HEK293T (cell line): Measurements from ENCODE around the gene RARG.
A peak's percentile ranks its signal among the peaks of the same experiment; 100 is the strongest.

Source experiments
- CTCF ChIA-PET: fragments of 350-600 bp; formaldehyde crosslinking; extraction: SDS; loops from one replicate; lab custom pipeline; 2021; ENCODE audit warnings: antibody characterized with exemption, inconsistent platforms; lab: Yijun Ruan, JAX
- POLR2A ChIA-PET: fragments of 350-600 bp; formaldehyde crosslinking; extraction: SDS; loops from one replicate; lab custom pipeline; 2020; ENCODE audit warnings: antibody characterized with exemption, inconsistent platforms; lab: Yijun Ruan, JAX
- DNase-seq: peaks from one replicate; pipeline ENCODE4 v3.0.0; 2012; ENCODE audit warnings: mixed read lengths; ENCODE audit errors: extremely low spot score
- ARNT ChIP-seq: fragments of 450-650 bp; IDR thresholded peaks from 2 replicates; pipeline ENCODE4 v1.6.1; 2017; ENCODE audit warnings: mild to moderate bottlenecking
- BHLHE40 ChIP-seq: fragments of 450-650 bp; IDR thresholded peaks from 2 replicates; pipeline ENCODE4 v1.6.1; 2016; ENCODE audit warnings: mild to moderate bottlenecking, moderate library complexity, borderline replicate concordance
- CTBP1 ChIP-seq: fragments of 450-650 bp; IDR thresholded peaks from 2 replicates; pipeline ENCODE4 v1.6.1; 2016; ENCODE audit warnings: borderline replicate concordance
- ELF4 ChIP-seq: fragments of 450-650 bp; IDR thresholded peaks from 2 replicates; pipeline ENCODE4 v1.6.1; 2017; ENCODE audit warnings: antibody characterized with exemption
- FOXA1 ChIP-seq: fragments of 450-650 bp; IDR thresholded peaks from 2 replicates; pipeline ENCODE4 v1.6.1; 2016; ENCODE audit warnings: mild to moderate bottlenecking
- FOXK2 ChIP-seq: fragments of 450-650 bp; IDR thresholded peaks from 2 replicates; pipeline ENCODE4 v1.6.1; 2016; ENCODE audit warnings: mild to moderate bottlenecking
- FOXM1 ChIP-seq: fragments of 450-650 bp; IDR thresholded peaks from 2 replicates; pipeline ENCODE4 v1.6.1; 2017; ENCODE audit warnings: mild to moderate bottlenecking, borderline replicate concordance
- HDGF ChIP-seq: fragments of 450-650 bp; IDR thresholded peaks from 2 replicates; pipeline ENCODE4 v1.6.1; 2017; ENCODE audit warnings: antibody characterized with exemption, borderline replicate concordance
- L3MBTL2 ChIP-seq: fragments of 450-650 bp; conservative IDR thresholded peaks from 2 replicates; pipeline ENCODE4 v1.6.1; 2016; ENCODE audit warnings: mild to moderate bottlenecking
- LEF1 ChIP-seq: fragments of 450-650 bp; IDR thresholded peaks from 2 replicates; pipeline ENCODE4 v1.6.1; 2017; ENCODE audit warnings: mild to moderate bottlenecking, borderline replicate concordance
- NFRKB ChIP-seq: fragments of 450-650 bp; IDR thresholded peaks from 2 replicates; pipeline ENCODE4 v1.6.1; 2016; ENCODE audit warnings: mild to moderate bottlenecking, moderate library complexity
- PKNOX1 ChIP-seq: fragments of 450-650 bp; IDR thresholded peaks from 2 replicates; pipeline ENCODE4 v1.6.1; 2016
- SP1 ChIP-seq: fragments of 450-650 bp; IDR thresholded peaks from 2 replicates; pipeline ENCODE4 v1.6.1; 2017
- SUZ12 ChIP-seq: fragments of 450-650 bp; IDR thresholded peaks from 2 replicates; pipeline ENCODE4 v1.6.1; 2016; ENCODE audit warnings: mild to moderate bottlenecking
- TARDBP ChIP-seq: fragments of 450-650 bp; IDR thresholded peaks from 2 replicates; pipeline ENCODE4 v1.6.1; 2016
- ZNF384 ChIP-seq: fragments of 450-650 bp; IDR thresholded peaks from 2 replicates; pipeline ENCODE4 v1.6.1; 2016

RARG gene

GRCh38 chr12:53231921-53232645 lies at the start of gene RARG:
TSS of gene RARG (minus strand) at chr12:53232209. CDS start at chr12:53227545, 4,664 bp downstream.
- DNase-seq: no peak
- ChIA-PET CTCF (interaction anchor here (2.5 kb wide), 1 partner anchor 19 kb away, joined by 8 read pairs; no protein-coding TSS in a partner anchor), POLR2A (interaction anchor here (0.7 to 2.9 kb wide), 2 partner anchors 11 to 12 kb away, joined by 3 to 7 read pairs; no protein-coding TSS in a partner anchor)
- no peak for TF ChIP-seq SP1
- no peak for TF ChIP-seq BHLHE40
- no peak for TF ChIP-seq PKNOX1
- TF ChIP-seq SUZ12: no peak
- TF ChIP-seq FOXM1: peak; percentile 63; the same call in 1 of the 2 replicates
- TF ChIP-seq TARDBP: no peak
- no peak for TF ChIP-seq FOXA1
- peak; percentile 49; the same call in 1 of the 2 replicates for TF ChIP-seq L3MBTL2
- no peak for TF ChIP-seq FOXK2
- no peak for TF ChIP-seq NFRKB

- ChIA-PET POLR2A (interaction anchor here (0.8 to 3.2 kb wide), 3 partner anchors 12 to 41 kb away, joined by 3 to 15 read pairs (median 4); partner anchors contain the start of genes AAAS, ESPL1 and PFDN5), CTCF (interaction anchor here (0.9 to 1.1 kb wide), 2 partner anchors 66 to 68 kb away, joined by 3 read pairs; no protein-coding TSS in a partner anchor)
- TF ChIP-seq L3MBTL2 (no peak), BHLHE40 (no peak), CTBP1 (no peak), FOXM1 (no peak), FOXK2 (no peak), LEF1 (no peak), TARDBP (no peak), SP1 (no peak)
- no peak for DNase-seq
Measured at GRCh38 chr12:53279888-53280498, 48.0 kb upstream of the RARG start.

- CTCF ChIA-PET: interaction anchor here (0.8 to 1.1 kb wide), 3 partner anchors 21 to 68 kb away, joined by 3 read pairs; no protein-coding TSS in a partner anchor
- no peak for DNase-seq
- POLR2A ChIA-PET: interaction anchor here (1.0 to 3.2 kb wide), 3 partner anchors 11 to 42 kb away, joined by 3 to 15 read pairs (median 8); partner anchors contain the start of genes AAAS, ESPL1 and PFDN5
- no peak for TF ChIP-seq ARNT
- TF ChIP-seq L3MBTL2: no peak
- TF ChIP-seq SUZ12: no peak
- no peak for TF ChIP-seq HDGF
- TF ChIP-seq TARDBP: no peak
- TF ChIP-seq CTBP1: no peak
- TF ChIP-seq FOXM1: no peak
- no peak for TF ChIP-seq NFRKB
- TF ChIP-seq ZNF384: no peak
- no peak for TF ChIP-seq FOXK2
- TF ChIP-seq PKNOX1: no peak
- TF ChIP-seq BHLHE40: no peak
Measured at GRCh38 chr12:53279283-53279869, 47.4 kb upstream of the RARG start.

GRCh38 chr12:53277981-53278380 lies 46.0 kb upstream of the RARG start:
- POLR2A ChIA-PET: interaction anchor here (2.2 to 3.2 kb wide), 2 partner anchors 10 to 17 kb away, joined by 8 to 15 read pairs; partner anchors contain the start of genes ESPL1 and PFDN5
- CTCF ChIA-PET: interaction anchor here (0.6 to 1.5 kb wide), 3 partner anchors 10 to 104 kb away, joined by 3 to 5 read pairs (median 4); partner anchors contain the start of gene ESPL1

More at GRCh38 chr12:53277981-53278380, 46.0 kb upstream of the RARG start:
- no peak for DNase-seq
- TF ChIP-seq NFRKB: no peak
- TF ChIP-seq HDGF: no peak
- TF ChIP-seq ARNT: no peak
- no peak for TF ChIP-seq SUZ12
- no peak for TF ChIP-seq FOXK2
- no peak for TF ChIP-seq PKNOX1
- no peak for TF ChIP-seq LEF1
- TF ChIP-seq ZNF384: no peak
- no peak for TF ChIP-seq TARDBP
- no peak for TF ChIP-seq ELF4
- TF ChIP-seq L3MBTL2: no peak
- no peak for TF ChIP-seq FOXM1
- TF ChIP-seq FOXA1: no peak
- TF ChIP-seq CTBP1: no peak
